Transverse colon (tissue), 4 donors: ENCODE data around the gene PHF23.

Source experiments
- CTCF ChIP-seq, 5 experiments: fragments of 200-600 bp in 3 of 5; fragments of 450-650 bp in 2 of 5; sonication (generic) in 3 of 5; IDR thresholded peaks; 1 replicate in 2 of 5; 2 replicates in 3 of 5; pipeline ENCODE4 v1.5.1; 2016 to 2017; ENCODE audit warnings: antibody characterized with exemption in 5 of 5, inconsistent platforms in 3 of 5, mild to moderate bottlenecking in 2 of 5, moderate library complexity in 1 of 5
- EP300 ChIP-seq: sonication (generic); formaldehyde crosslinking; IDR thresholded peaks from one replicate; pipeline ENCODE4 v1.6.1; 2017; ENCODE audit warnings: antibody characterized with exemption, low read depth
- POLR2AphosphoS5 ChIP-seq, 3 donors: sonication (generic); formaldehyde crosslinking; IDR thresholded peaks; one replicate each; pipeline ENCODE4 v1.6.1; 2016; ENCODE audit warnings: antibody characterized with exemption in 3 of 3

GRCh38 chr17:7241090-7241733, 2.0 kb upstream of the PHF23 start:
- TF ChIP-seq CTCF (IDR thresholded peaks at IDR 0.05) (no peak), EP300 (no peak), POLR2AphosphoS5 (IDR thresholded peaks at IDR 0.05) (no peak)
